ENCODE data around the gene RFX5.

The RFX5 gene

DNA sequence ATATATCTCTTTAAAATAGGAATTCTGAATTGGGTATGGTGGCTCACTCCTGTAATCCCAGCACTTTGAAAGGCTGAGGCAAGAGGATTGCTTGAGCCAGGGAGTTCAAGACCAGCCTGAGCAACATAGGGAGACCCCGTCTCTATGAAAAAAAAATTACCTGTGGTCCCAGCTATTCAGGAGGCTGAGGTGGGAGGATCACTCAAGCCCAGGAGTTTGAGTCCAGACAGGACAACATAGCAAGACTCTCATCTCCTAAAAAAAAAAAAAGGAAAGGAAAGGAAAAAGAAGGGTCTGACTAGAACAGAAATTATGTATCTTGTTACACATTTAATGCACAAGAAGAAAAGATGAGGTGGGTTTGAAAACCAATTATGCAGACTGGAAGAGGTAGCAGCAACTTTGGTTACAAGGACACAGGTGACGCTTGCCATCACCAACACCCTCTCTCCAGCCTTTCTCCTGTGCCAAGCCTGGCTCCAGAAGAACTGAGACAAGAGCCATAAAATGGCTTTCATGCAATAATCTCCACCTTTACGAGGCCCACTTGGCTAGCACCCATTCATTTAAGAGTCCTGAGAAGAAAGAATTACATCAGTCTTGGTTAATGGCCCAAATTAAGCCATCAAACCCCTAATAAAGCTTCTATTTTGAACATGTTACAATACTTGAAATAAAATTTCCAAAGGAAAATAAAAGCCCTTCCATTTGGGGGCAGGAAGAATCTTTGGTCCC is 30.3 kb upstream of the RFX5 start:
- CTCF ChIA-PET = no interaction called here
- no peak for DNase-seq (ENCODE audit: extremely low spot score)

GRCh38 chr1:151373196-151373595 is 26.1 kb upstream of the RFX5 start:
- no peak for TF ChIP-seq CTCF (IDR thresholded peaks at IDR 0.05; ENCODE audit: control extremely low read depth, extremely low read depth, low read depth, missing control alignments)
- ChIA-PET CTCF (interaction anchor here (1.0 kb wide), 1 partner anchor 9 kb away, joined by 3 read pairs; no protein-coding TSS in a partner anchor), POLR2A (no interaction called here)
- DNase-seq (ENCODE audit: extremely low spot score) = no peak

More for the DNA sequence above, 30.3 kb upstream of the RFX5 start:
- POLR2A ChIA-PET = no interaction called here
- no peak for TF ChIP-seq CTCF (IDR thresholded peaks at IDR 0.05; ENCODE audit: control extremely low read depth, extremely low read depth, low read depth, missing control alignments)

GRCh38 chr1:151372058-151372934 is 25.2 kb upstream of the RFX5 start, which contains the start of gene SELENBP1:
SELENBP1 (minus strand) TSS chr1:151372705; CDS start chr1:151372641, 64 bp downstream.
- ChIA-PET CTCF (interaction anchor here (1.0 to 1.2 kb wide), 2 partner anchors 13 to 33 kb away, joined by 3 to 4 read pairs; no protein-coding TSS in a partner anchor), POLR2A (no interaction called here)
- no peak for DNase-seq (ENCODE audit: extremely low spot score)
- TF ChIP-seq CTCF (IDR thresholded peaks at IDR 0.05; ENCODE audit: control extremely low read depth, extremely low read depth, low read depth, missing control alignments) = no peak

GRCh38 chr1:151371370-151372057 is 24.5 kb upstream of the RFX5 start:
- CTCF ChIA-PET = interaction anchor here (1.0 to 1.2 kb wide), 2 partner anchors 13 to 33 kb away, joined by 3 to 4 read pairs; no protein-coding TSS in a partner anchor
- POLR2A ChIA-PET = no interaction called here
- no peak for TF ChIP-seq CTCF (IDR thresholded peaks at IDR 0.05; ENCODE audit: control extremely low read depth, extremely low read depth, low read depth, missing control alignments)
- no peak for DNase-seq (ENCODE audit: extremely low spot score)

DNA sequence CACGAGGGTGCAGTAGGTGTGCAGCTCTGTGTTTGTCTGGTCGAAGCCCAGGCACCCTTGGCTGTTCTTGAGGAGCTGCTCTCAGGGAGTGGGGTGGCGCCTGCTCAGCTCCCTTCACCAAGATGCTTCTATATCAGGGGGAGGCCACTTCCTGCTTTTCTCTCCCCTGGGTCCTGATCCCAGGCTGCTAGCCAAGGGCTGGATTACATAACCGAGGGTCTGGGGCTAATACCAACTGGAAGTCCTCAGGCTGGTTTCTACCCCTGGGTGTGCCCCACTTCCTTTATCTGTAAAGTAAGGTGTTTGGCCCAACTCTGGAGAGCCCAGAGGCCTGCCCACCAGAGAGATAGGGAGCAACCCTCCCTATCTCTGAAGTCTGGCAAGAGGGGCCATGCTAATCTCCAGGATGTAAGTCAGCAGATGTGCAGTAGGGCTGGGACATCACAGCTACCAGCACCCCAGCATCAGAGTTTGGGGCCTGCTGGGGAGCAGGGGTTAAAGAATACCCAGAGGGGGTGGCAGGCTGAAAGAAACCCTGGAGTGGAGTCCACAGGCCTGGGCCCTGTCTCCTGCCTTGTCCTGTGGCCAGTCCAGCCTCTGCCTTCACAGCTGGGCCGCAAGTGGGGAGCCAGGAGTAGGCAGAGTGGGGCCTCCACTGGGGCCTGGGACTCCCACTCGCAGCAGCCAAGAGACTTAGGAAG is 23.3 kb upstream of the RFX5 start:
- POLR2A ChIA-PET = no interaction called here
- DNase-seq (ENCODE audit: extremely low spot score) = no peak
- TF ChIP-seq CTCF (IDR thresholded peaks at IDR 0.05; ENCODE audit: control extremely low read depth, extremely low read depth, low read depth, missing control alignments) = no peak
- CTCF ChIA-PET = interaction anchor here (1.2 to 2.9 kb wide), 2 partner anchors 12 to 14 kb away, joined by 4 to 8 read pairs; no protein-coding TSS in a partner anchor

Data from GM10248 (cell line).